ENCODE data around the gene ADAM21.
"Not testable (repeated sequence)": the region's sequence is repeated elsewhere in the genome, so short reads cannot be mapped to it uniquely, and the experiment has no call there.

Gene ADAM21

DNA sequence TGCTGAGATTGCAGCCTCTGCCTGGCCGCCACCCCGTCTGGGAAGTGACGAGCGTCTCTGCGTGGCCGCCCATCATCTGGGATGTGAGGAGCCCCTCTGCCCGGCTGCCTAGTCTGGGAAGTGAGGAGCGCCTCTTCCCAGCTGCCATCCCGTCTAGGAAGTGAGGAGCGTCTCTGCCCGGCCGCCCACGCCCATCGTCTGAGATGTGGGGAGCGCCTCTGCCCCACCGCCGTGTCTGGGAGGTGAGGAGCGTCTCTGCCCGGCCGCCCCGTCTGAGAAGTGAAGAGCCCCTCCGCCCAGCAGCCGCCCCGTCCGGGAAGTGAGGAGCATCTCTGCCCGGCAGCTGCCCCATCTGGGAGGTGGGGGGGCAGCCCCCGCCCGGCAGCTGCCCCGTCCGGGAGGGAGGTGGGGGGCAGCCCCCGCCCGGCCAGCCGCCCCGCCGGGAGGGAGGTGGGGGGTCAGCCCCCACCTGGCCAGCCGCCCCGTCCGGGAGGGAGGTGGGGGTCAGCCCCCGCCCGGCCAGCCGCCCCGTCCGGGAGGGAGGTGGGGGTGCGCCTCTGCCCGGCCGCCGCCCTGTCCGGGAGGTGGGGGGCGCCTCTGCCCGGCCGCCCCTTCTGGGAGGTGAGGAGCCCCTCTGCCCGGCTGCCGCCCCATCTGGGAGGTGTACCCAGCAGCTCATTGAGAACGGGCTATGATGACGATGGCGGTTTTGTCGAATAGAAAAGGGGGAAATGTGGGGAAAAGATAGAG is 25.6 kb downstream of the ADAM21 start:
- DNase-seq (ENCODE audit: low spot score) = not testable (repeated sequence)

DNA sequence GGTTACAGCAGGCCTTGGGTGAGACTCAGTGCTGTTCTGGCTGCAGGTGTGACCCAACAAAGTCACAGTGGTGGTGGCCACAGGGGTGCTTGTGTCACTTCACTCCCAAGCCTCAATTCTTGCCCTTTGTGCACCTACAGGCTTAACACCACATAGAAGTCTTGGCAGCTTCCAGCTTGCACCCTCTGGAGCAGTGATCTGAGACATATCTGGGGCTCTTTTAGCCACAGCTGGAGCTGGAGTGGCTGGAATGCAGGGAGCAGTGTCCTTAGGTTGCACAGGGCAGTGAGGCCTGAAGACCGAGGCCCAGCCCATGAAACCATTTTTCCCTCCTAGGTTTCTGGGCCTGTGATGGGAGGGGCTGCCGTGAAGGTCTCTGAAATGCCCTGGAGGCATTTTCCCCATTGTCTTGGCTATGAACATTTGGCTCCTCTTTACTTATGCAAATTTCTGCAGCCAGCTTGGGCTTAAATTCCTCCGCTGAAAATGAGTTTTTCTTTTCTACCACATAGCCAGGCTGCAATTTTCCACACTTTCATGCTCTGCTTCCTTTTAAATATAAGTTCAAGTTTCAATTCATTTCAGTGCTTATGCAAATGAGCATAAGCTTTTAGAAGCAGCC is 37.7 kb downstream of the ADAM21 start:
- DNase-seq (ENCODE audit: low spot score) = no peak

DNA sequence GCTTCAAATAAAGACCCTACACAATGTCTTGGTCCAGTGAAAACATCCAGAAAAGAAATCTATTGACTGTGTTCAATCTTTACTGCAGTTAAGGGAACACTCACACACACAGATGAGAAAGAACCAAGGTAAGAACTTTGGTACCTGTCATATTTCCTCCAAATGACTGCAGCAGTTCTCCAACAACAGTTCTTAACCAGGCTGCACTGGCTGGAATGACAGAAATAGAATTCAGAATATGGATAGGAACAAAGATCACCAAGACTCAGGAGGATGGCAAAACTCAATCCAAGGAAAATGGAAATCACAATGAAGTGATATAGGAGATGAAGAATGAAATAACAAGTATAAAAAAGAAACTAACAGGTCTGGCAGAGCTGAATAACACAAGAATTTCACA is 46.2 kb downstream of the ADAM21 start:
- DNase-seq (ENCODE audit: low spot score) = no peak
